Endothelial cell (in vitro differentiated cells): ENCODE results near the gene TRABD2B. TPM values are rescaled to one million over a fixed set of nuclear protein-coding genes. Genes with fewer than 3 reads are reported as not detected.

ENCODE experiments used
- DNase-seq: peaks from one replicate; pipeline ENCODE4 v3.0.0; 2021; ENCODE audit warnings: low spot score
- H3K27ac Mint-ChIP-seq: one replicate; pipeline ENCODE4 v1.8.0; 2021; ENCODE audit warnings: mixed read lengths, inconsistent platforms; ENCODE audit not compliant: unreplicated experiment
- H3K27me3 Mint-ChIP-seq: one replicate; pipeline ENCODE4 v1.8.0; 2021; ENCODE audit warnings: mild to moderate bottlenecking, moderate library complexity, mixed read lengths, inconsistent platforms; ENCODE audit not compliant: unreplicated experiment
- H3K36me3 Mint-ChIP-seq: one replicate; pipeline ENCODE4 v1.8.0; 2021; ENCODE audit warnings: mild to moderate bottlenecking, low read depth, mixed read lengths, inconsistent platforms; ENCODE audit not compliant: unreplicated experiment
- H3K4me1 Mint-ChIP-seq: one replicate; pipeline ENCODE4 v1.8.0; 2021; ENCODE audit warnings: mild to moderate bottlenecking, mixed read lengths, inconsistent platforms; ENCODE audit not compliant: unreplicated experiment
- H3K4me3 Mint-ChIP-seq: one replicate; pipeline ENCODE4 v1.8.0; 2021; ENCODE audit warnings: mild to moderate bottlenecking, mixed read lengths, inconsistent platforms; ENCODE audit not compliant: unreplicated experiment
- H3K9me3 Mint-ChIP-seq: one replicate; pipeline ENCODE4 v1.8.0; 2021; ENCODE audit warnings: mixed read lengths, inconsistent platforms; ENCODE audit not compliant: unreplicated experiment
- total RNA-seq: library from RNA; stranded (reverse); fragmentation: NEBNext Ultra II Directional; extraction: Animal tissue kit (Norgen Biotek cat#: 25700); gene quantifications from one replicate; pipeline ENCODE4 v1.2.1, GENCODE V29; 2021; ENCODE audit not compliant: unreplicated experiment
- TF ChIP-seq, protein P1 (sequence below): fragments of 200-600 bp; sonication (generic); IDR thresholded peaks from one replicate; pipeline ENCODE4 v1.5.0; 2021; ENCODE audit warnings: antibody characterized with exemption; ENCODE audit not compliant: unreplicated experiment

Gene TRABD2B
- total RNA-seq, 1 donor from 2014 or later: 1.0 TPM

DNA sequence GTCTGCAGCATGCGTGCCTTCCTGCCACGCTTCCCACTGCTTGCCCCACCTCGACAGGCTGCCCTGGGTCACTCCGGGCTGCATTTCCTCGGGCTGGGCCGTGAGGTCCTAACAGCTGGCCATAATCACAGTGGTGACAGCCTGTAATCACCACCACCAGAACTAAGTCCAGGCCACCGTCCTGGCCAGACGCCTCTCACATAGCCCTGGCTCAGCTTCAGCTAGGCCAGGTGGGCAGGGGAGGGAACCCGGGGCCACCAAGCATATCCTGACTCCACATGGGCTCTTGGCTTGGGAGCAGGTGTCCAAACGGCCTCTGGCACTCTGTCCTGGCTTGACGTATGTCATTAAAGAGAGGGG lies 229.5 kb downstream of the TRABD2B start:
- no peak for DNase-seq
- peaks cover 9% of the 10 kb centered on the region for H3K27me3 Mint-ChIP-seq
- no peaks in the 10 kb centered on the region for H3K36me3 Mint-ChIP-seq
- H3K4me1 Mint-ChIP-seq: peaks cover 9% of the 10 kb centered on the region
- H3K9me3 Mint-ChIP-seq: no peaks in the 10 kb centered on the region
- H3K27ac Mint-ChIP-seq: no peak overlapping the region
- H3K4me3 Mint-ChIP-seq: no peak overlapping the region
- TF ChIP-seq, protein P1, sequence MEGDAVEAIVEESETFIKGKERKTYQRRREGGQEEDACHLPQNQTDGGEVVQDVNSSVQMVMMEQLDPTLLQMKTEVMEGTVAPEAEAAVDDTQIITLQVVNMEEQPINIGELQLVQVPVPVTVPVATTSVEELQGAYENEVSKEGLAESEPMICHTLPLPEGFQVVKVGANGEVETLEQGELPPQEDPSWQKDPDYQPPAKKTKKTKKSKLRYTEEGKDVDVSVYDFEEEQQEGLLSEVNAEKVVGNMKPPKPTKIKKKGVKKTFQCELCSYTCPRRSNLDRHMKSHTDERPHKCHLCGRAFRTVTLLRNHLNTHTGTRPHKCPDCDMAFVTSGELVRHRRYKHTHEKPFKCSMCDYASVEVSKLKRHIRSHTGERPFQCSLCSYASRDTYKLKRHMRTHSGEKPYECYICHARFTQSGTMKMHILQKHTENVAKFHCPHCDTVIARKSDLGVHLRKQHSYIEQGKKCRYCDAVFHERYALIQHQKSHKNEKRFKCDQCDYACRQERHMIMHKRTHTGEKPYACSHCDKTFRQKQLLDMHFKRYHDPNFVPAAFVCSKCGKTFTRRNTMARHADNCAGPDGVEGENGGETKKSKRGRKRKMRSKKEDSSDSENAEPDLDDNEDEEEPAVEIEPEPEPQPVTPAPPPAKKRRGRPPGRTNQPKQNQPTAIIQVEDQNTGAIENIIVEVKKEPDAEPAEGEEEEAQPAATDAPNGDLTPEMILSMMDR: no peak

DNA sequence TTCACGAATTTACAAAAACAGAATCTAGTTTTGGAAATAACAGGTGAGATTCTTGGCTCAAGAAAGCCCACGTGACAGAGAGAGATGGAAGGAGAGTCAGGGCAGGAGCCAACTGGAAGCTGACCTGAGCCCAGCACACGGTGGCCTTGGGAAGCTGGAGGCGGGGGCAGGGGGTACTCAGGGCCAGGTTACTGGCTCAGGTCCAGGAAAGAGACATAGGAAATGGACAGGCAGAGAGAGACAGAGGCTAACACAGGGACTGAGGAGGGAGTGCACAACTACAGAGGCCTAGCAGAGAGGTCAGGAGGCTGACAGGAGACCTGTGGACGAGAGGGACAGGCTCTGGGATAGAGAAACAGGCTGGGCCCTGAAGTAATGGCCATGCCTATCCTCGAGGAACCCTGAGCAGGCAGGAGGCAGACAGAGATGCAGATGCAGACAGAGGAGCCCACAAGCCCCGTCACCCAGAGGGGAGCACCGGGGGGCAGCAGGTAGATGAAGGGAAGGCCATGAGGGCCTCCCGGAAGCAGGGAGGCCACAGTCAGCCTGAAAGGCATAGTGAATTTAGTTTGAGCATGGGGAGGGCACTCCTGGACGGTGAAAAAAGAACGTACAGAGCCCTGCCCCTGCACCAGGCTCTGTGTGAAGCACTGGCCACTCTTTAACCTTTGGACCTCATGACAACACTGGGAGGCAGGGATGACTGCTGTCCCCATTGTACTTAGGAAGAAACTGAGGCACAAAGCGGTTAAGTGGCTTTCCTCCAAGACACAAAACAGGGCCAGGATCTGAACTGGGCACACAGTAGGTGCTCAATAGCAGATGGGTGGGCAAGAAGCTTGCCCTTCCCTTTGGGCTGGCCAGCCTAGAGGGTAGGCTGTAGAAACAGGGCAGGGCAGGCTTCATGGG lies 230.1 kb downstream of the TRABD2B start:
- H3K27ac Mint-ChIP-seq: no peak overlapping the region

DNA sequence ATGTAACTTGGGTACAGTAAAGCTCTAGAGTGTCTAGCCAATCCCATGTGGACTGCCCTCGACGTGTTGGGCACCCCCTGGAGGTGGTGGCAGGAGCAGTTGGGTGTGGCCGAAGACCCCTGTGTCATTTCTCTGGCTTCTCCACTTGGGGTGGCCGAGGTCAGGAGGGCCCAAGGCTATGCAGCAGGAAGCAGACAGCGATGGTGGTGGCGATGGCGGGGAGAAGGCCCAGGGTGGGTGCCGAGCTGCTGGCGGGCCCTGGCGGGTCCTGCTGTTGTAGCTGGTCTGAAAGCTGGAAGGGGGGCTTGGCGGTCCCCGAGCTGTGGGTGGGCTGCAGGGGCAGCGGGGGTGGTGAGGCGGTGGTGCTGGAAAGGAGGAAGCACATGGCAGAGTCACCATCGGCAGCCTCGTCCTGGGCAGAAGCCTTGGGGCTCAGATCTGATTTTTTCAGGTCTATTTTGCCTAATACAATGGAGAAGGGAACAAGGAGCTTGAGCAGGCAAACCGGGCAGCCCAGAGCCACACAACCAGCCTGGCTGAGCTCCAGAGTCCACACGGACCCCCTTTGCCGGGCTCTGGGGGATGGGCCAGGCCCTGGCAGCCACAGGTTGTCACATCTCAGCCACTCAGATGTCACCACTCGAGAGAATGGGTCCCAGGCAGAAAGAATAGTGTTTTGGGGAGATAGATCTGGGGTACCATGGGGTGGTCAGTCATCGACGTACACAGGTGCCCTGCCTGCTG lies 231.3 kb downstream of the TRABD2B start:
- Mint-ChIP-seq H3K27ac (no peak overlapping the region), H3K4me3 (no peak overlapping the region), H3K27me3 (peaks cover 1% of the 10 kb centered on the region), H3K9me3 (no peaks in the 10 kb centered on the region), H3K4me1 (peaks cover 14% of the 10 kb centered on the region), H3K36me3 (no peaks in the 10 kb centered on the region)
- DNase-seq: no peak
- TF ChIP-seq, protein P1: no peak

More for the DNA sequence above, 230.1 kb downstream of the TRABD2B start:
- no peaks in the 10 kb centered on the region for H3K9me3 Mint-ChIP-seq
- peaks cover 10% of the 10 kb centered on the region for H3K4me1 Mint-ChIP-seq
- no peak overlapping the region for H3K4me3 Mint-ChIP-seq
- no peaks in the 10 kb centered on the region for H3K36me3 Mint-ChIP-seq
- peaks cover 7% of the 10 kb centered on the region for H3K27me3 Mint-ChIP-seq
- DNase-seq: no peak
- TF ChIP-seq, protein P1: no peak

DNA sequence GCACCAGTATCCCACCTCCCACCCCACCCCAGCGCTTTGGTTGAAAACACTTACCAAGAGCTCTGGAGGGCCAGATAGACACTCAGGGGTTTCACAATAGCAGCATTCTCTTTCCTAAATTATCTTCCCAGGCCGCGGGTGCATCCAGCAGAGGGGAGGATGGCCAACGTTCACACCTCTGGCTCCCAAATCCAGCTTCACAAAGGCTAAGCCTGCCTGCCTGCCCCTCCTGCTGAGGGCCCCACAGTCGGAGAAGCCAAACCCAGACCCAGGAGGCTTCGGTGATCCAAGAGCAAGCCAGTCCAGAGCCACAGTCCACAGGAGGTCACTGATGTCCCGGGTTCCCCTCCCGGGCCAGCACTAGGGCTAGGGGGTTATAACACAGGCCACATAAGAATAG lies 231.9 kb downstream of the TRABD2B start:
- no peak overlapping the region for H3K4me3 Mint-ChIP-seq
- no peak for DNase-seq
- no peak overlapping the region for H3K27ac Mint-ChIP-seq
- H3K4me1 Mint-ChIP-seq: peaks cover 14% of the 10 kb centered on the region
- H3K27me3 Mint-ChIP-seq: peaks cover 1% of the 10 kb centered on the region
- no peaks in the 10 kb centered on the region for H3K36me3 Mint-ChIP-seq
- TF ChIP-seq, protein P1: no peak
- no peaks in the 10 kb centered on the region for H3K9me3 Mint-ChIP-seq
